ENCODE results near the gene TPRX1.
"Not testable (repeated sequence)": the region's sequence is repeated elsewhere in the genome, so short reads cannot be mapped to it uniquely, and the experiment has no call there.

The TPRX1 gene

GRCh38 chr19:47819858-47820257 is 15.5 kb upstream of the TPRX1 start:
- Histone ChIP-seq H3K79me2 (ENCODE audit: control insufficient read depth, low read length) (no peaks in the 10 kb centered on the region), H3K4me3 (ENCODE audit: low read length) (no peak overlapping the region), H3F3A (ENCODE audit: control insufficient read depth, insufficient read depth) (no peaks in the 10 kb centered on the region), H3K4me1 (ENCODE audit: control insufficient read depth, low read length) (peaks cover 8% of the 10 kb centered on the region), H3K4me2 (ENCODE audit: low read length) (no peak overlapping the region), H3K9me3 (ENCODE audit: control insufficient read depth, insufficient read depth, low read length) (no peaks in the 10 kb centered on the region), H3K9me2 (replicated peaks; ENCODE audit: control insufficient read depth, low read length) (no peaks in the 10 kb centered on the region), H4K20me1 (ENCODE audit: control insufficient read depth, insufficient read depth, low read depth, low read length) (no peaks in the 10 kb centered on the region), H3K27me3 (ENCODE audit: control insufficient read depth, low read length) (peaks cover 23% of the 10 kb centered on the region), H3K36me3 (ENCODE audit: control insufficient read depth, low read length) (no peaks in the 10 kb centered on the region), H3K27ac (ENCODE audit: low read depth, low read length) (no peak overlapping the region)
- no peak for TF ChIP-seq EZH2phosphoT487 (IDR thresholded peaks at IDR 0.05; ENCODE audit: borderline replicate concordance, low read length)
- no peak for TF ChIP-seq CTCF (IDR thresholded peaks at IDR 0.05; ENCODE audit: low read depth, low read length, poor library complexity, severe bottlenecking)

- not testable (repeated sequence) for H3K4me3 ChIP-seq (ENCODE audit: low read length); H3K4me1 ChIP-seq (ENCODE audit: control insufficient read depth, low read length); H3K36me3 ChIP-seq (ENCODE audit: control insufficient read depth, low read length); H3K9me2 ChIP-seq (replicated peaks; ENCODE audit: control insufficient read depth, low read length); H3F3A ChIP-seq (ENCODE audit: control insufficient read depth, insufficient read depth); H4K20me1 ChIP-seq (ENCODE audit: control insufficient read depth, insufficient read depth, low read depth, low read length); H3K79me2 ChIP-seq (ENCODE audit: control insufficient read depth, low read length); H3K9me3 ChIP-seq (ENCODE audit: control insufficient read depth, insufficient read depth, low read length); H3K4me2 ChIP-seq (ENCODE audit: low read length); H3K27ac ChIP-seq (ENCODE audit: low read depth, low read length)
- peaks cover 23% of the 10 kb centered on the region for H3K27me3 ChIP-seq (ENCODE audit: control insufficient read depth, low read length)
Measured at GRCh38 chr19:47818221-47818620, 13.9 kb upstream of the TPRX1 start.

GRCh38 chr19:47816270-47816669 is 11.9 kb upstream of the TPRX1 start:
- H3K4me3 ChIP-seq (ENCODE audit: low read length); H3K27ac ChIP-seq (ENCODE audit: low read depth, low read length); H3F3A ChIP-seq (ENCODE audit: control insufficient read depth, insufficient read depth); H3K4me1 ChIP-seq (ENCODE audit: control insufficient read depth, low read length); H3K9me3 ChIP-seq (ENCODE audit: control insufficient read depth, insufficient read depth, low read length); H3K36me3 ChIP-seq (ENCODE audit: control insufficient read depth, low read length); H3K4me2 ChIP-seq (ENCODE audit: low read length); H4K20me1 ChIP-seq (ENCODE audit: control insufficient read depth, insufficient read depth, low read depth, low read length); H3K9me2 ChIP-seq (replicated peaks; ENCODE audit: control insufficient read depth, low read length); H3K79me2 ChIP-seq (ENCODE audit: control insufficient read depth, low read length): not testable (repeated sequence)
- H3K27me3 ChIP-seq (ENCODE audit: control insufficient read depth, low read length), result peaks cover 21% of the 10 kb centered on the region

- no peak overlapping the region for H3K4me3 ChIP-seq (ENCODE audit: low read length)
- H3K27me3 ChIP-seq (ENCODE audit: control insufficient read depth, low read length), result peaks cover 1% of the 10 kb centered on the region; the same call in 1 of the 2 replicates
- H3K9me2 ChIP-seq (replicated peaks; ENCODE audit: control insufficient read depth, low read length), result no peaks in the 10 kb centered on the region
- TF ChIP-seq CTCF (IDR thresholded peaks at IDR 0.05; ENCODE audit: low read depth, low read length, poor library complexity, severe bottlenecking), result no peak
- no peak for TF ChIP-seq EZH2phosphoT487 (IDR thresholded peaks at IDR 0.05; ENCODE audit: borderline replicate concordance, low read length)
- no peak overlapping the region for H3K4me2 ChIP-seq (ENCODE audit: low read length)
- no peaks in the 10 kb centered on the region for H3K79me2 ChIP-seq (ENCODE audit: control insufficient read depth, low read length)
- no peaks in the 10 kb centered on the region for H3K36me3 ChIP-seq (ENCODE audit: control insufficient read depth, low read length)
- no peaks in the 10 kb centered on the region for H3K9me3 ChIP-seq (ENCODE audit: control insufficient read depth, insufficient read depth, low read length)
- H4K20me1 ChIP-seq (ENCODE audit: control insufficient read depth, insufficient read depth, low read depth, low read length), result no peaks in the 10 kb centered on the region
- H3F3A ChIP-seq (ENCODE audit: control insufficient read depth, insufficient read depth), result no peaks in the 10 kb centered on the region
- no peaks in the 10 kb centered on the region for H3K4me1 ChIP-seq (ENCODE audit: control insufficient read depth, low read length)
- no peak overlapping the region for H3K27ac ChIP-seq (ENCODE audit: low read depth, low read length)
Measured at GRCh38 chr19:47813995-47814328, 9.6 kb upstream of the TPRX1 start.

Measured in DOHH2 (cell line).